HEK293T (cell line): Measurements from ENCODE around the gene VPS37B.

Source experiments
- CTCF ChIA-PET: fragments of 350-600 bp; formaldehyde crosslinking; extraction: SDS; loops from one replicate; lab custom pipeline; 2021; ENCODE audit warnings: antibody characterized with exemption, inconsistent platforms; lab: Yijun Ruan, JAX
- POLR2A ChIA-PET: fragments of 350-600 bp; formaldehyde crosslinking; extraction: SDS; loops from one replicate; lab custom pipeline; 2020; ENCODE audit warnings: antibody characterized with exemption, inconsistent platforms; lab: Yijun Ruan, JAX
- DNase-seq: peaks from one replicate; pipeline ENCODE4 v3.0.0; 2012; ENCODE audit warnings: mixed read lengths; ENCODE audit errors: extremely low spot score
- ARNT ChIP-seq: fragments of 450-650 bp; IDR thresholded peaks from 2 replicates; pipeline ENCODE4 v1.6.1; 2017; ENCODE audit warnings: mild to moderate bottlenecking
- BHLHE40 ChIP-seq: fragments of 450-650 bp; IDR thresholded peaks from 2 replicates; pipeline ENCODE4 v1.6.1; 2016; ENCODE audit warnings: mild to moderate bottlenecking, moderate library complexity, borderline replicate concordance
- CTBP1 ChIP-seq: fragments of 450-650 bp; IDR thresholded peaks from 2 replicates; pipeline ENCODE4 v1.6.1; 2016; ENCODE audit warnings: borderline replicate concordance
- ELF4 ChIP-seq: fragments of 450-650 bp; IDR thresholded peaks from 2 replicates; pipeline ENCODE4 v1.6.1; 2017; ENCODE audit warnings: antibody characterized with exemption
- FOXA1 ChIP-seq: fragments of 450-650 bp; IDR thresholded peaks from 2 replicates; pipeline ENCODE4 v1.6.1; 2016; ENCODE audit warnings: mild to moderate bottlenecking
- FOXK2 ChIP-seq: fragments of 450-650 bp; IDR thresholded peaks from 2 replicates; pipeline ENCODE4 v1.6.1; 2016; ENCODE audit warnings: mild to moderate bottlenecking
- FOXM1 ChIP-seq: fragments of 450-650 bp; IDR thresholded peaks from 2 replicates; pipeline ENCODE4 v1.6.1; 2017; ENCODE audit warnings: mild to moderate bottlenecking, borderline replicate concordance
- HDGF ChIP-seq: fragments of 450-650 bp; IDR thresholded peaks from 2 replicates; pipeline ENCODE4 v1.6.1; 2017; ENCODE audit warnings: antibody characterized with exemption, borderline replicate concordance
- L3MBTL2 ChIP-seq: fragments of 450-650 bp; conservative IDR thresholded peaks from 2 replicates; pipeline ENCODE4 v1.6.1; 2016; ENCODE audit warnings: mild to moderate bottlenecking
- LEF1 ChIP-seq: fragments of 450-650 bp; IDR thresholded peaks from 2 replicates; pipeline ENCODE4 v1.6.1; 2017; ENCODE audit warnings: mild to moderate bottlenecking, borderline replicate concordance
- NFRKB ChIP-seq: fragments of 450-650 bp; IDR thresholded peaks from 2 replicates; pipeline ENCODE4 v1.6.1; 2016; ENCODE audit warnings: mild to moderate bottlenecking, moderate library complexity
- SP1 ChIP-seq: fragments of 450-650 bp; IDR thresholded peaks from 2 replicates; pipeline ENCODE4 v1.6.1; 2017
- SUZ12 ChIP-seq: fragments of 450-650 bp; IDR thresholded peaks from 2 replicates; pipeline ENCODE4 v1.6.1; 2016; ENCODE audit warnings: mild to moderate bottlenecking
- TARDBP ChIP-seq: fragments of 450-650 bp; IDR thresholded peaks from 2 replicates; pipeline ENCODE4 v1.6.1; 2016
- ZNF384 ChIP-seq: fragments of 450-650 bp; IDR thresholded peaks from 2 replicates; pipeline ENCODE4 v1.6.1; 2016
- TF ChIP-seq, protein P1 (sequence below): fragments of 450-650 bp; IDR thresholded peaks from 2 replicates; pipeline ENCODE4 v1.6.1; 2016

The VPS37B gene

GRCh38 chr12:122835750-122836026 lies 60.2 kb downstream of the VPS37B start:
- TF ChIP-seq CTBP1 (no peak), BHLHE40 (no peak), SP1 (no peak), SUZ12 (no peak), ELF4 (no peak), ZNF384 (no peak), HDGF (no peak), TARDBP (no peak), FOXA1 (no peak), FOXK2 (no peak), FOXM1 (no peak), ARNT (no peak)
- TF ChIP-seq, protein P1, sequence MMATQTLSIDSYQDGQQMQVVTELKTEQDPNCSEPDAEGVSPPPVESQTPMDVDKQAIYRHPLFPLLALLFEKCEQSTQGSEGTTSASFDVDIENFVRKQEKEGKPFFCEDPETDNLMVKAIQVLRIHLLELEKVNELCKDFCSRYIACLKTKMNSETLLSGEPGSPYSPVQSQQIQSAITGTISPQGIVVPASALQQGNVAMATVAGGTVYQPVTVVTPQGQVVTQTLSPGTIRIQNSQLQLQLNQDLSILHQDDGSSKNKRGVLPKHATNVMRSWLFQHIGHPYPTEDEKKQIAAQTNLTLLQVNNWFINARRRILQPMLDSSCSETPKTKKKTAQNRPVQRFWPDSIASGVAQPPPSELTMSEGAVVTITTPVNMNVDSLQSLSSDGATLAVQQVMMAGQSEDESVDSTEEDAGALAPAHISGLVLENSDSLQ, result no peak
- DNase-seq, result peak; percentile 45
- ChIA-PET POLR2A (interaction anchor here (0.6 kb wide), 1 partner anchor 140 kb away, joined by 4 read pairs; no protein-coding TSS in a partner anchor), CTCF (no interaction called here)

- TF ChIP-seq SUZ12, result no peak
- TF ChIP-seq FOXM1, result no peak
- TF ChIP-seq ELF4, result no peak
- no peak for TF ChIP-seq SP1
- TF ChIP-seq FOXK2, result no peak
- TF ChIP-seq NFRKB, result no peak
- TF ChIP-seq L3MBTL2, result no peak
- TF ChIP-seq, protein P1, result no peak
- no peak for TF ChIP-seq CTBP1
- no peak for TF ChIP-seq ZNF384
- TF ChIP-seq FOXA1, result no peak
- no peak for TF ChIP-seq LEF1
- ChIA-PET CTCF (no interaction called here), POLR2A (interaction anchor here (0.6 to 1.3 kb wide), 2 partner anchors 141 to 398 kb away, joined by 4 read pairs; partner anchors contain the start of gene MPHOSPH9)
- DNase-seq, result peak; percentile 76
Observed at GRCh38 chr12:122834921-122835749, 60.8 kb downstream of the VPS37B start, which contains the start of gene HIP1R. HIP1R (plus strand) TSS chr12:122835457; CDS start chr12:122835551, 94 bp downstream.

DNA sequence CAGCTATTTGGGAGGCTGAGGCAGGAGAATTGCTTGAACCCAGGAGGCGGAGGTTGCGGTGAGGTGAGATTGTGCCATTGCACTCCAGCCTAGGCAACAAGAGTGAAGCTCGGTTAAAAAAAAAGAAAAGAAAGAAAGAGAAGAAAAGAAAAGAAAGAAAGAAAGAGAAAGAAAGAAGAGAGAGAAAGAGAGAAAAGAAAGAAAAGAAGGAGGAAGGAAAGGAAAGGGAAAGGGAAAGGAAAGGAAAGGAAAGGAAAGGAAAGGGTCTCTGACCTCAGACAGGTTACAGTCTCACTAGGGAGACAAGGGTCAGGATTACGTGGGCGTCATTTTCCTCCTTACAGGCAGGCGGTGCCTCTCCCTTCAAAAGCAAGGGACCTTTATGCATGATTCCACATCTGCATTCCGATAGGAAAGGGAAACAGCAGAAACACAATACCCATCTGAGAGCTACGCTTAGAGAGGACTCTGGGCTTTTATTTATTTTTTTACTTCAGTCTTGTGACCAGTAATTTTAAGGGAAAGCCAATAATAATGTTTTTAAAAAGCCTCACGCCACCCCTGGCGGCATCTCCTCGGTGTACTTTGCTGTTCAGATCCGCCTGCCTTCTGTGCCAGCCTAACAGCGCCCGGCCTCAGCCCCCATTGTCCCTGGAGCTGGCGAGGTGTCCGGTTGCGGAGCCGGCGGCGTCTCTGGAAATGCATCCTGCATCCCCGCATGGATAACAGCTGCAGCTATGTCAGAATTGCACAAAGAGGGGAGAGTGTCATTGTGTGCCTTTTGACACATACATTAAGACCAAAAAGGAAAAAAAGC lies 61.6 kb downstream of the VPS37B start:
- ChIA-PET POLR2A (interaction anchor here (1.3 kb wide), 1 partner anchor 398 kb away, joined by 4 read pairs; the partner anchor contains the start of gene MPHOSPH9), CTCF (interaction anchor here (1.0 kb wide), 1 partner anchor 40 kb away, joined by 3 read pairs; no protein-coding TSS in a partner anchor)
- DNase-seq, result peak; percentile 54
- TF ChIP-seq ARNT (no peak), HDGF (no peak), NFRKB (no peak), L3MBTL2 (no peak), SUZ12 (no peak), FOXK2 (no peak), TARDBP (no peak), BHLHE40 (no peak), FOXA1 (no peak), ZNF384 (no peak), ELF4 (no peak), CTBP1 (no peak), LEF1 (no peak), FOXM1 (no peak)
- TF ChIP-seq, protein P1, result no peak

DNA sequence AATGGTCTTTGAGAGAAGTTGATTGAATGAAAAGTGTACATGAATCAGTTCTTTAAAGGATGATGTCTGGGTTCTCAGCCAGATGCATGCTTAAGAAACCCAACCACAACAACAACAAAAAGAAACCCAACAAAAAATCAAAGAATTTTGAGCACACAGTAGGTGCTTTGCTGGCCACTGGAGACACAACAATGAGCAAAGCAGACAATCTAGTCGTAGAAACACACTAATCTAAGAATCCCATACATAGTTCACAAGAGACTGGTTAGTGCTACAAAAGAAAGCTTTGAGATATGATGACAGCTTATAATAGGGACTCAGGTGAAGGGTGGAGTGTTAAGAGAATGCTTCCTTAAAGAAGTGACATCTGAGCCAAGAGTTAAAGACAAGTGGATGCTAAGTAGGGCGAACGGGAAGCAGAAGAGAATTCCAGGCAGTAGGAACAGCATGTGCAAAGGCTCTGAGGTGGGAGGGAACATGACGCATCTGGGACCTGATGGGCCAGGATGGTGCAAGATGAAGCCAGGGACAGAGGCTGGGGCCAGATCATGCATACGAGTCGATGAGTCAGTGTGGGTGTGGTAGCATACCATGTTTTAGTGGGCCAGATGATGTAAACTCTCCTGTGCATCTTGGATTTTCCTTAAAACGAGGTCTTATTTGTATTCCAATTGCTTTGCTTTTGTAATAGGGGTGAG lies 65.3 kb downstream of the VPS37B start:
- ChIA-PET CTCF (interaction anchor here (0.6 kb wide), 1 partner anchor 264 kb away, joined by 3 read pairs; no protein-coding TSS in a partner anchor), POLR2A (no interaction called here)
- TF ChIP-seq ARNT (no peak), L3MBTL2 (no peak), FOXM1 (no peak), NFRKB (no peak), CTBP1 (no peak), SP1 (no peak), TARDBP (no peak), FOXK2 (no peak), FOXA1 (no peak), ELF4 (no peak), ZNF384 (no peak), BHLHE40 (no peak), SUZ12 (no peak), LEF1 (no peak), HDGF (no peak)
- TF ChIP-seq, protein P1, result no peak
- no peak for DNase-seq
